ENCODE results near the gene TRPC1. TPM values are rescaled to one million over a fixed set of nuclear protein-coding genes. Genes with fewer than 3 reads are reported as not detected.
A peak's percentile ranks its signal among the peaks of the same experiment; 100 is the strongest.

TRPC1 gene
- total and polyA plus RNA-seq, 8 donors: 0.57 to 5.0 (median 1.5) TPM

- ATAC-seq (peak; percentile 43 to 74 (median 64)), DNase-seq (no peak), FAIRE-seq (no peak)
- Histone ChIP-seq H3K9me3 (no peaks in the 10 kb centered on the region), H3K4me3 (no peak overlapping the region), H3K36me3 (no peaks in the 10 kb centered on the region), H3K27me3 (no peaks in the 10 kb centered on the region), H3K4me1 (peaks cover 0 to 9% (median 0%) of the 10 kb centered on the region in 3 donors), H3K27ac (peak overlapping the region in 1 of 4 donors; percentile 39)
- intact Hi-C loops (cut with DNase I): no loop called here
- 20 to 29% methylated on average over 2 of the region's 2 CpGs for WGBS, 2 donors
- no peak for TF ChIP-seq CTCF (IDR thresholded peaks at IDR 0.05)
Observed at GRCh38 chr3:142846779-142847577, 123.1 kb downstream of the TRPC1 start.

- TF ChIP-seq CTCF (IDR thresholded peaks at IDR 0.05): no peak
- H3K9me3 ChIP-seq: no peaks in the 10 kb centered on the region
- H3K36me3 ChIP-seq: no peaks in the 10 kb centered on the region
- H3K4me1 ChIP-seq: peaks cover 0 to 9% (median 0%) of the 10 kb centered on the region in 3 donors
- FAIRE-seq: no peak
- no peaks in the 10 kb centered on the region for H3K27me3 ChIP-seq
- WGBS, 2 donors: 85 to 95% methylated on average over 3 of the region's 3 CpGs
- intact Hi-C loops (cut with DNase I): no loop called here
- H3K4me3 ChIP-seq: no peak overlapping the region
- ATAC-seq: no peak
- no peak for DNase-seq
- H3K27ac ChIP-seq: no peak overlapping the region
Observed at GRCh38 chr3:142849148-142849547, 125.3 kb downstream of the TRPC1 start.

- intact Hi-C loops (cut with DNase I): no loop called here
- DNase-seq (peak in 1 of 6 donors; percentile 19), FAIRE-seq (no peak), ATAC-seq (peak in 3 of 4 donors; percentile 43 to 79 (median 75))
- H3K36me3 ChIP-seq: no peaks in the 10 kb centered on the region
- H3K9me3 ChIP-seq: no peaks in the 10 kb centered on the region
- no peak for TF ChIP-seq CTCF (IDR thresholded peaks at IDR 0.05)
- H3K27ac ChIP-seq: no peak overlapping the region
- H3K4me3 ChIP-seq: no peak overlapping the region
- 76 to 93% methylated on average over 2 of the region's 2 CpGs for WGBS, 2 donors
- H3K27me3 ChIP-seq: no peaks in the 10 kb centered on the region
- peaks cover 0 to 9% (median 0%) of the 10 kb centered on the region in 3 donors for H3K4me1 ChIP-seq
Observed at GRCh38 chr3:142850395-142851023, 126.7 kb downstream of the TRPC1 start.

GRCh38 chr3:142852009-142852408, 128.2 kb downstream of the TRPC1 start:
- no peak for FAIRE-seq

More at GRCh38 chr3:142852009-142852408, 128.2 kb downstream of the TRPC1 start:
- H3K4me3 ChIP-seq: no peak overlapping the region
- no peak for TF ChIP-seq CTCF (IDR thresholded peaks at IDR 0.05)
- H3K36me3 ChIP-seq: no peaks in the 10 kb centered on the region
- ATAC-seq: no peak
- whole genome bisulfite sequencing, 2 donors: 73 to 85% methylated on average over 4 of the region's 4 CpGs
- no peak for DNase-seq
- H3K27ac ChIP-seq: no peak overlapping the region
- no peaks in the 10 kb centered on the region for H3K9me3 ChIP-seq
- no peaks in the 10 kb centered on the region for H3K27me3 ChIP-seq
- intact Hi-C loops (cut with DNase I): no loop called here
- peaks cover 0 to 7% (median 0%) of the 10 kb centered on the region in 3 donors for H3K4me1 ChIP-seq

Measured in pancreas (tissue), 10 donors.